AG10803 (cell line): ENCODE measurements around the gene ANKRD44.
A peak's percentile ranks its signal among the peaks of the same experiment; 100 is the strongest.

Experiments used
- DNase-seq: peaks from one replicate; pipeline ENCODE4 v3.0.0; 2010; ENCODE audit warnings: low read depth
- H3K4me3 ChIP-seq: 2 replicates; pipeline ENCODE4 v1.5.1; 2011; ENCODE audit warnings: mild to moderate bottlenecking, low read length, control low read depth
- CTCF ChIP-seq: conservative IDR thresholded peaks from 2 replicates; pipeline ENCODE4 v1.5.1; 2011; ENCODE audit warnings: mild to moderate bottlenecking, low read length, control low read depth, inconsistent platforms

The ANKRD44 gene

DNA sequence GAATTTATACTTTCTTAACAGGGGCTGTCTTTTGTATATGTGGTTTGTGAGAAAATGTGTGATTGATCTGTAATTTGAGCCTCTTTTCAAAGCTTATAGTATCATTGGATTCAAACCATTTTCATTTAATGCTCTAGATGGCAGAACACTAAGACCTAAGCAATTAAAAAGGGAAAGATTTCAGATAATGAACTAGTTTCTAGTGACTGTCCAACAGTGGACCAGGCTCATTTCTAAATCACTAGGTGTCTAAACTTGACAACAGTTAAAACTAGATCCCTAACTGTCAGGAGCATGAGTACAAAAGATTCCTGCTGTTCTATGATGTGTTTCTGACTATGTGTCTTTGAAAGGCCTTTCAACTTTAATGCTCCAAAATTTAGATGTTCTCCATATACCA is 54.6 kb downstream of the ANKRD44 start:
- no peak for TF ChIP-seq CTCF

GRCh38 chr2:197255543-197255942 is 55.0 kb downstream of the ANKRD44 start:
- no peak for TF ChIP-seq CTCF
- H3K4me3 ChIP-seq = peak overlapping the region; percentile 23; the same call in 1 of the 2 replicates
- DNase-seq = peak; percentile 67

More for the DNA sequence above, 54.6 kb downstream of the ANKRD44 start:
- no peak overlapping the region for H3K4me3 ChIP-seq
- DNase-seq = no peak

DNA sequence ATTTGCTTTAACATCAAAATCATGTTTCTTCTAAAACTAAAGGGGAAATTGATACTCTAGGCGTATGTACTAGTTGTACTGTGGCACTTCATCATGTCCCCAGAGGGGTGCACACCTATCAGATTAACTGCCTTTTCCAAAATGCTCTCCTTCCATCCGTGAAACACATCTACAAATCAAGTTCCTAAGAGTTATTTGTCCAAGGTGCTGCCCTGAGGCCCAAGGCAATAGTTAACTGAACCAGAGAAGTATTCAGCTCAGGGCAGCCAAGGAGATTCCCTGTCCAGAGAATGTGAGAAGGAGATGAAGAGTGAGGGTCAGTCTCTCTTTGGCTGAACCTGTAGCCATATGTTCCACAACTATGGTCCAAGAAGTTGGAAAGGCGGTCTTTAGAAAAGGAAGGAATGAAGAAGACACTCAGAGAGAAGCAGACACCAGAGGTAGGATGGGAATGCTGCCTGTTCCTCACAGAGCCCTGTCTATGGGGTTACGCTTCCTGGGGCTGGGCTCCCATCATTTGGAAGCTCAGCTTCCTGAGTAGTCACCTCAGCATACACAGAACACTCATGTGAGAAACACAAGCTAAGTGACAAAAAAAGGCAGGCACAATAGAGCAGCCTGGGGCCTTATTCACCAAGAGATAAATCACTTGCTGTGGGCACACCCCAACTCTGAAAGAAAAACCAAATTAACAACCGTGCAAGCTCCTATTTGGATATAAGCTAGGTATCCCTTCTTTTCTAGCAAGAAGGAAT is 55.6 kb downstream of the ANKRD44 start:
- DNase-seq = no peak
- H3K4me3 ChIP-seq = 0 out of 2 replicates have a peak overlapping the region, but pooled peaks have one; percentile 23
- TF ChIP-seq CTCF = no peak

GRCh38 chr2:197251576-197251975 is 59.0 kb downstream of the ANKRD44 start:
- H3K4me3 ChIP-seq = no peak overlapping the region
- TF ChIP-seq CTCF = no peak
- DNase-seq = peak; percentile 73

DNA sequence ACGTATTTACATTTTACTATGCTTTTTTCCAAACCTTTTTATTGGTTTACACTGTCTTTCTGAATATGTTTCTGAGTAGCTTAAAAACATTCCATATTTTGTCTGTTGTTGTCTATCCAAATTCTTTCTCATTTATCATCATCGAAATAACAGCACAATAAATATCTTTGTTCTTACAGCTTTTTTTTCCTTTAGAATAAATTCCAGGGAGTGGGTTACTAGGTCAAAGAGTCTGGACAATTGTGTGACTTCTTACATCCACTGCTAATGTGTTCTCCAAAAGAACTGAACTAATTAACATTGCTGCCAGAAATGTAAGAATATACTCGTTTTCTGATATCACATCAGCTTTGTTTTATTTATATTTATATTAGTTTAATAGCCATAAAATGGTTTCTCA is 59.4 kb downstream of the ANKRD44 start:
- H3K4me3 ChIP-seq = no peak overlapping the region
- no peak for TF ChIP-seq CTCF

DNA sequence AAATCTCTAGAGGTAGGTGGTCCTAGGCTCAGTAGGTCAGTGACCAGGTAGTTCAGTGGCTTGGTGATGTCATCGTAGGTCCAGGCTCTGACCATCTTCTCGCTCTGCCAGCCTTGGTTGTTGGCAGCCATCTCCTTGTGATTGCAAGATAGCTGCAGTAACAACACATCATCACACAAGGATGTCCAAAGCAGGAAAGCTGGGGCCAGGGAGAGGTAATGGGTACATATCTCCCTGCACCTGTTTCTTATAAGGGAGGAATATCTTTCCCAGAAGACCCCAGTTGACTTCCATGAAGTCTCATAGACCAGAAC is 60.5 kb downstream of the ANKRD44 start:
- H3K4me3 ChIP-seq = no peak overlapping the region
- no peak for TF ChIP-seq CTCF
- no peak for DNase-seq

More for the DNA sequence above, 59.4 kb downstream of the ANKRD44 start:
- no peak for DNase-seq

DNA sequence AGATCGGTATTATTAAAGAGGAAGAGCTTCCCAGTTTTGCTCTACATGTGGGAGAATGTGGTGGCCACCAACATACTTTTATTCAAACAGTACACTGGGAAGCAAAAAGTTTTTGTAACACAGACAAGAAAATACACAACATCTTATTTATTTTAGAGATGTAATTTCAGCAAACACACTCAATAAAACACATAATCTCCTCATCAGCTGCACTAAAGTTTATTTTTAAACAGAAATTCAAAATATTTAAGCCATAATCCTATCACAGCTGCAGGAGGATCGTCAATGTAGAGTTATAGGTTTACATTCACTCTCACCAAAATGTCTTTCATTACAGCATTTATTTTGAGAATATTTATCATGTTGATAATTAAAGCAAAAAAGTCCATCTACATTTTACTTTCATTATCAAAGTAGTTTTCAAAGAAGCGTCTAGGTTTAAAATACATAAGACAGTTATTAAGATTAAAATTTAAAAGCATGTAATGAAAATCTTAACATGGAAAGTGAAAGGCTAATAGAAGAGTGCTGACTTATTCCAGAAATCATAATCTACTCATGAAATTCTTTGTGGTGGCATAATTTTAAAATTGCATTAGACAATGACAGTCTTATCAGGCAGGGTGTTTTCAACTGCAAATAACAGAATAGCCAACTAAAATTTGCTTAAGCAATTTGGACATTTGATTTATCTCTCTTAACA is 61.0 kb downstream of the ANKRD44 start:
- no peak for DNase-seq
- no peak overlapping the region for H3K4me3 ChIP-seq
- TF ChIP-seq CTCF = no peak
